ENCODE results near the gene C10orf71.

C10orf71 gene

DNA sequence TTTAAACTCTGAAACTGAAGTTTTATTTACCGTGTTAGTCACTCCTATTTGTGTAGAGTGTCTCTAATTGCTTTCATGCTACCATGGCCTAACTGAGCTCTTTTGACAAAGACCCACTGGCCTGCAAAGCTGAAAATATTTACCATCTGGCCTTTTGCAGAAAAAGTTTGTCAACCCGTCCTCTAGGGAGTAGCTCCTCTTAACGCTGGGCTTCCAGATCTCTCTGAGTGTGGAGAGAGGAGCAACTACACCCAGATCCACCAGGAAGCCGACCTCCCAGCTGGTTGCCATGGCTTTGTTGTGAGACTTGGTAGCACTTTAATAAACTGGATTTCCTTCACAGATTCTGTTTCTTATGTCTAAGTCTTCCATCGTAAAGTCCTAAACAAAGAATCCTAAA is 4.2 kb upstream of the C10orf71 start:
- TF ChIP-seq, protein P1, sequence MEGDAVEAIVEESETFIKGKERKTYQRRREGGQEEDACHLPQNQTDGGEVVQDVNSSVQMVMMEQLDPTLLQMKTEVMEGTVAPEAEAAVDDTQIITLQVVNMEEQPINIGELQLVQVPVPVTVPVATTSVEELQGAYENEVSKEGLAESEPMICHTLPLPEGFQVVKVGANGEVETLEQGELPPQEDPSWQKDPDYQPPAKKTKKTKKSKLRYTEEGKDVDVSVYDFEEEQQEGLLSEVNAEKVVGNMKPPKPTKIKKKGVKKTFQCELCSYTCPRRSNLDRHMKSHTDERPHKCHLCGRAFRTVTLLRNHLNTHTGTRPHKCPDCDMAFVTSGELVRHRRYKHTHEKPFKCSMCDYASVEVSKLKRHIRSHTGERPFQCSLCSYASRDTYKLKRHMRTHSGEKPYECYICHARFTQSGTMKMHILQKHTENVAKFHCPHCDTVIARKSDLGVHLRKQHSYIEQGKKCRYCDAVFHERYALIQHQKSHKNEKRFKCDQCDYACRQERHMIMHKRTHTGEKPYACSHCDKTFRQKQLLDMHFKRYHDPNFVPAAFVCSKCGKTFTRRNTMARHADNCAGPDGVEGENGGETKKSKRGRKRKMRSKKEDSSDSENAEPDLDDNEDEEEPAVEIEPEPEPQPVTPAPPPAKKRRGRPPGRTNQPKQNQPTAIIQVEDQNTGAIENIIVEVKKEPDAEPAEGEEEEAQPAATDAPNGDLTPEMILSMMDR (conservative IDR thresholded peaks at IDR 0.05; ENCODE audit: control insufficient read depth, insufficient read depth, low read depth, low read length) = no peak
- no peak for DNase-seq (ENCODE audit: low read depth)
- H3K4me3 ChIP-seq (ENCODE audit: control insufficient read depth, low read depth, low read length) = no peak overlapping the region

DNA sequence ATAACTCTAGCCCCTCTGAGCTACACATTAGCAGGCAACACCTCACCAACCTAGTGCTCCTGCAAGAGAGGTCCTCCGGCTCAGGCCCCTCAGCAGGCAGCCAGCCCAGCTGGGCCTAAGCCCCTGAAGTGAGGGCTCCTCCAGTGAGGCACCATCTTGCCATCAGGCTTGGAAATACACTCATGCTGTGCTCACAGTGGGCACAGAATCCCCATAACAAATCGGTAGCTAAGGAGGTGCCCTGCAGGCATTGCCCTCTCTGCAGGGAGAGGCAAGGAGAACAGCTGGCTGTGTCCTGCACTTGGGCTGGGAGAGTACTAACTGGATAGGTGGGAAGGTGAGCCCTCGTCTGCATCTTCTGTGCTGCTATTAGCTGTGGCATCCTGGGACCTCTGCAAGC is 3.7 kb upstream of the C10orf71 start:
- no peak for DNase-seq (ENCODE audit: low read depth)
- TF ChIP-seq, protein P1 (conservative IDR thresholded peaks at IDR 0.05; ENCODE audit: control insufficient read depth, insufficient read depth, low read depth, low read length) = no peak
- H3K4me3 ChIP-seq (ENCODE audit: control insufficient read depth, low read depth, low read length) = no peak overlapping the region

DNA sequence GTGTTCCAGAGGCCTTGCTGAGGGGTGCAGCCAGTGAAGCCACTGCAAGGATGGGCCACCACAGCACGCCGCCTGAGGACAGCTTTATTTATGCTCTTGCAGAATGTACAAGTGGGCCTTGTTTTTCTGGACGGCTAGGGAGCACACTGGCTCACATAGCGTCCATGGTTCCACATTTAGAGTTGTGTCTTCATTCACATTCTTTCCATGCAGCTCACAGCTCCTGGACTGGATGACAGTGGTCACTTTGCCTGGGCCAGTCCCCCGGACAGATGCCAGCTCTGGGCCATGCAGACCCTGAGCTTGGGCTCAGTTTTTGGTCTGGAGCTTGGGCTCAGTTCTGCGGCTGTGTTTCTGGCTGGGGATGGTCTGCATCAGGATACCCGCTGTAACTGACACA is 2.6 kb upstream of the C10orf71 start:
- DNase-seq (ENCODE audit: low read depth) = no peak
- no peak overlapping the region for H3K4me3 ChIP-seq (ENCODE audit: control insufficient read depth, low read depth, low read length)
- TF ChIP-seq, protein P1 (conservative IDR thresholded peaks at IDR 0.05; ENCODE audit: control insufficient read depth, insufficient read depth, low read depth, low read length) = no peak

DNA sequence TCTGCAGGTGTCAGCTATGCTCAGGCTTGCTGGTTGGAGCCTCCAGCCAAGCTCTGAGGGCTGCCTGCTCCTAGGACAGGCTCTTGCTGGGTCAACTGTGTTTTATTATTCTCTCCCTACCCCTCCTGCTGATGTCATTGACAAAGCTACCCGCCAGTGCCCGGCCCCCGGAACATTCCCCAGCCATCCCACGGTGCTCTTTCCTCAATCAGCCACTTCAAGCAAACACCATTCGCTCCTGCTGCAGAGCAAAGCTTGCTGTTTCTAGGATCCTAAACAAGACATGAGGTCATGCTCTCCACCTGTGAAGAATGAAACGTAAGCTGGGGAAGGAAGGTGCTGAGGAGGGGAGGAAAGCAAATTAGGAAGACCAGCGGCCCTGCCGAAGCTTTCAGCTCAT is 2.1 kb upstream of the C10orf71 start:
- H3K4me3 ChIP-seq (ENCODE audit: control insufficient read depth, low read depth, low read length) = no peak overlapping the region
- no peak for DNase-seq (ENCODE audit: low read depth)
- TF ChIP-seq, protein P1 (conservative IDR thresholded peaks at IDR 0.05; ENCODE audit: control insufficient read depth, insufficient read depth, low read depth, low read length) = no peak

DNA sequence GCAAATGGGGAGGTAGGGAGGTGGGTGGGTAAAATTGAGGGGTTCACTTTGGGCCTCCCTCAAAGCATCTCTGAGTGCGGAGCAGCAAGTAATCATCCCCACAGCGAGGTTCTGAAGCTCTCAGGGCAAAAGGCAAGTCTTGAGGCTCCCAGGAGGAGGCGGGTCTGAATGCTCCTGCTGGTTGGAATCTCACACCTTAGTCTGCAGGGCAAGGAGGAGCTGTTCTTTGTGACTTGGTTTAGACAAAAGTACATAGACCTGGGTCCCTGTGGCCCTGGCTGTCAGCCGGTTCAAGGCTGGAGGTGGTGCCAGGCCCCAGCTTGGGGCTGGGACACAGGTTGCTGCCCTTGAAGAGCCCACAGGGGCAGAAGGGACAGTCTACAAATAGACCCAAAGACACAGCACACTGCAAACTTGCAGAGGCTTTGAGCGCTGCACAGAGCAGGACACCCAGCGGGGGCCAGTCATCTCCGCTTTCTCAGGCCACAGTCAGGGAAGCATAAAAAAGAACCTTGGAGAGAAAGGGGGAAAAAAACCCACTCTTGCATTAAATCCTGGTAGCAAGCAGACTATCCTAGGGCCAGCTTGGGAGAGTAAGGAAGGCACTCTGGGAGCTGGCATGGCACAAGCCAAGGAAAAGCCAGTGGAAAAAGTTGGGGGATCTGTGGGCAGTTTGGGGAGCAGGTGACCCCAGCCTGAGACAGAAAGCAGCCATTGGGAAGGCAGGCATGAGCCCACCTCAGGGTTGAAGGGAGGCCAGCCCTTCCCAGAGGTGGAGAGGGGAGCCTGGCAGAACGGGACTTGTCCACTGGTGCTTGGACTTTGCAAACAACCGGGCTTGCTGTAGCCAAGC is 926 bp upstream of the C10orf71 start:
- no peak overlapping the region for H3K4me3 ChIP-seq (ENCODE audit: control insufficient read depth, low read depth, low read length)
- no peak for DNase-seq (ENCODE audit: low read depth)
- TF ChIP-seq, protein P1 (conservative IDR thresholded peaks at IDR 0.05; ENCODE audit: control insufficient read depth, insufficient read depth, low read depth, low read length) = no peak

DNA sequence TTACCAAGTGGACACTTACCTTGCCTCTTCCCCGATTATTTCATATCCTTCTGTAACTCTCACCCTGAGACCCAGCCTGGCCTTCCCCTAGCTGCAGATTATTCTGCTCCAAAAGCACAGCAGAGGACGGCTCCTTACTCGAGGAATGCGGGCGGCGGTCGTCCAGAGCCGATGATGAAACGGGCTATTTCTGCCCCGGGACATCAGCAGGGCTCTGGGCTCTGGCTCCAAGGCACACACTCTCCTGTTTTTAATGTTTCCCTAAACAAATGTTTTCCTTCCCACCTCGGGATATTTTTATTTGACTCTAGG is 343 bp upstream of the C10orf71 start:
- TF ChIP-seq, protein P1 (conservative IDR thresholded peaks at IDR 0.05; ENCODE audit: control insufficient read depth, insufficient read depth, low read depth, low read length) = no peak
- no peak for DNase-seq (ENCODE audit: low read depth)
- no peak overlapping the region for H3K4me3 ChIP-seq (ENCODE audit: control insufficient read depth, low read depth, low read length)

DNA sequence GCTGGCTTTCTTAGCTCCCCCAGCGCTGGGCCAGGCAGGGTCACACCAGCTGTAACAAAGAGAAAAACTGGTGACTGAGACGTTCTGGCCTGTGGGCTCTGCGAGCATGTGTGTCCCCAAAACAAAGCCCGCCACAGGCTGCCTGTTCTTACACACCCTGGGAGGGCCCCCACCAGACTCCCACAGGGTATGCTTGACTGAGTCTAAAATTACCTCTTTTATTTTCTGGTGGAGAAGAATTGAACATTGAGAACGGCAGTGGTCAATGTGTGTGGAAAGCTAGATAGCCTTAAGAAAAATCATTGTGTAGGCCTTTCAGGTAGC is 808 bp downstream of the C10orf71 start:
- TF ChIP-seq, protein P1 (conservative IDR thresholded peaks at IDR 0.05; ENCODE audit: control insufficient read depth, insufficient read depth, low read depth, low read length) = no peak
- DNase-seq (ENCODE audit: low read depth) = no peak

More for the DNA sequence above, 808 bp downstream of the C10orf71 start:
- no peak overlapping the region for H3K4me3 ChIP-seq (ENCODE audit: control insufficient read depth, low read depth, low read length)

All from fibroblast of mammary gland (primary cell).